HG02981 (cell line): ENCODE data around the gene TSPY10.
"Not testable (repeated sequence)": the region's sequence is repeated elsewhere in the genome, so short reads cannot be mapped to it uniquely, and the experiment has no call there.

Experiments
- ATAC-seq: cut with Tn5 transposase; IDR thresholded peaks from one replicate; pipeline ENCODE4 v1.9.1; 2021; ENCODE audit warnings: mild to moderate bottlenecking, moderate library complexity; ENCODE audit not compliant: unreplicated experiment

Gene TSPY10, protein sequence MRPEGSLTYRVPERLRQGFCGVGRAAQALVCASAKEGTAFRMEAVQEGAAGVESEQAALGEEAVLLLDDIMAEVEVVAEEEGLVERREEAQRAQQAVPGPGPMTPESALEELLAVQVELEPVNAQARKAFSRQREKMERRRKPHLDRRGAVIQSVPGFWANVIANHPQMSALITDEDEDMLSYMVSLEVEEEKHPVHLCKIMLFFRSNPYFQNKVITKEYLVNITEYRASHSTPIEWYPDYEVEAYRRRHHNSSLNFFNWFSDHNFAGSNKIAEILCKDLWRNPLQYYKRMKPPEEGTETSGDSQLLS

GRCh38 chrY:9527580-9527979 is at the start of gene TSPY10:
TSPY10 (plus strand) TSS chrY:9527880; CDS start chrY:9527926, 46 bp downstream.
- not testable (repeated sequence) for ATAC-seq

DNA sequence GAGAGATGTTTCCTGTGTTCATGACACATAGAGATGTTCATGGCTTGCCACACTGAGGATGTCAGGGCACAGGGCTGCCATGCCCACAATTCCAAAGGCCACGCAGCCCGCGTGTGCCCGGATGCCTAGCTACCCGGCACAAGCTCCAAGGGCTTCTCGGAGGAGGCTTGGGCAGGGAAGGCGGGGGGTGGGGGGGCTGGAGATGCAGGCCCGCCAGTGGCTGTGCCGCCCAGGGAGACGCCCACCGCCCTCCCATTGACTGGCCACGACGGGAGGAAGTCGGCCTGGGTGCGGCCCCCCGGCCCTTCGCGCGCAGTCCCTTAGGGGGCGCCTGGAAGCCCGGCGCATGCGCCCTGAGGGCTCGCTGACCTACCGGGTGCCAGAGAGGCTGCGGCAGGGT is 40.7 kb upstream of the TSPY10 start, which contains the start of gene TSPY9:
TSPY9 (plus strand) TSS at position 301 of the 400 bp plus-strand sequence; CDS start at position 347, 46 bp downstream.
- not testable (repeated sequence) for ATAC-seq

DNA sequence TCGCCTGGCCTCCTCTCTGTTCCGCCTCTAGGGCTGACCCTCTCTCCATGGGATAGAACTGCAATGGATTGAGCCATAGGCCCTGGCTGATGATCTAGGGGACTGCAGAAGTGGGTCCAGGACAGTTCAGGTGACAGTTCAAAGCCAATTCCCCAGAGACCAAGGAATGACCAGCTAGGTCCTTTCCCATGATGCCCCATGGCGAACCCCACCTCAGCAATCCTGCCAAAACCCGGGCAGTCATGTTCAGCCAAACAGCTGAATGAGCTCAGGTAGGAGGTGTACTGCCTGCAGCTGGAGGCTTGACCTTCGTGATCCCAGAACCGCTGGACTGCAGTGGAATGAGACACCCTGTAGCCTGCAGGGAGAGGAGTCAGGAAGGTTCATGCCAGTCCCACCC is 23.3 kb upstream of the TSPY10 start:
- not testable (repeated sequence) for ATAC-seq

GRCh38 chrY:9516287-9516686 is 11.4 kb upstream of the TSPY10 start:
- ATAC-seq = not testable (repeated sequence)
